Karpas-422 (cell line): Measurements from ENCODE around the gene PATJ. TPM values are rescaled to one million over a fixed set of nuclear protein-coding genes. Genes with fewer than 3 reads are reported as not detected.
A peak's percentile ranks its signal among the peaks of the same experiment; 100 is the strongest.

Experiments
- DNase-seq: peaks from one replicate; pipeline ENCODE4 v3.0.0-alpha.2; 2015
- H2AFZ ChIP-seq: fragments of 200-600 bp; sonication (generic); 2 replicates; pipeline ENCODE4 v1.6.1; 2014; ENCODE audit warnings: antibody characterized with exemption, low read length, mixed read lengths
- H3K27ac ChIP-seq: fragments of 200-600 bp; sonication (generic); 2 replicates; pipeline ENCODE4 v1.5.1; 2014; ENCODE audit warnings: mild to moderate bottlenecking, low read length, moderate library complexity
- H3K27me3 ChIP-seq: fragments of 200-600 bp; sonication (generic); 2 replicates; pipeline ENCODE4 v1.6.1; 2014; ENCODE audit warnings: low read length, mixed read lengths
- H3K36me3 ChIP-seq: fragments of 200-600 bp; sonication (generic); 2 replicates; pipeline ENCODE4 v1.6.1; 2014; ENCODE audit warnings: low read length, mixed read lengths; ENCODE audit not compliant: insufficient read depth
- H3K4me1 ChIP-seq: fragments of 200-600 bp; sonication (generic); 2 replicates; pipeline ENCODE4 v1.6.1; 2014; ENCODE audit warnings: mild to moderate bottlenecking, low read length, mixed read lengths
- H3K4me2 ChIP-seq: fragments of 200-600 bp; sonication (generic); 2 replicates; pipeline ENCODE4 v1.6.1; 2014; ENCODE audit warnings: low read length, low read depth, mild to moderate bottlenecking; ENCODE audit not compliant: poor library complexity, severe bottlenecking
- H3K4me3 ChIP-seq: fragments of 200-600 bp; sonication (generic); 2 replicates; pipeline ENCODE4 v1.5.1; 2014; ENCODE audit warnings: mild to moderate bottlenecking, antibody characterized with exemption, low read length, mixed read lengths
- H3K79me2 ChIP-seq: fragments of 200-600 bp; sonication (generic); 2 replicates; pipeline ENCODE4 v1.6.1; 2014; ENCODE audit warnings: mild to moderate bottlenecking, low read length, mixed read lengths
- H3K9ac ChIP-seq: fragments of 200-600 bp; sonication (generic); 2 replicates; pipeline ENCODE4 v1.6.0; 2014; ENCODE audit warnings: low read length
- H3K9me2 ChIP-seq: fragments of 200-600 bp; sonication (generic), shearing (Covaris generic); replicated peaks from 2 replicates; pipeline ENCODE4 v1.6.0; 2014; ENCODE audit warnings: mild to moderate bottlenecking, low read length, moderate library complexity; ENCODE audit not compliant: insufficient read depth
- H3K9me3 ChIP-seq: fragments of 300-700, 200-600 bp; sonication (generic); 2 replicates; pipeline ENCODE4 v1.6.1; 2014; ENCODE audit warnings: low read length, mixed read lengths
- H4K20me1 ChIP-seq: fragments of 200-600 bp; sonication (generic); 2 replicates; pipeline ENCODE4 v1.6.1; 2014; ENCODE audit warnings: mild to moderate bottlenecking, antibody characterized with exemption, low read length, low read depth; ENCODE audit not compliant: insufficient read depth
- total RNA-seq: library from RNA; depleted of rRNA; stranded (reverse); fragments of >200 nt; shearing (Covaris generic); gene quantifications from 2 replicates; pipeline ENCODE4 v1.2.3, GENCODE V29; 2014; ENCODE audit warnings: low replicate concordance

Gene PATJ
- total RNA-seq, 1 experiment from 2014 or later, result not detected

- no peaks in the 10 kb centered on the region for H3K36me3 ChIP-seq
- no peak overlapping the region for H3K27ac ChIP-seq
- no peak for DNase-seq
- no peak overlapping the region for H2AFZ ChIP-seq
- no peaks in the 10 kb centered on the region for H3K27me3 ChIP-seq
- H3K4me1 ChIP-seq, result no peaks in the 10 kb centered on the region
- no peaks in the 10 kb centered on the region for H3K9me2 ChIP-seq
- H3K9ac ChIP-seq, result no peak overlapping the region
- H3K4me3 ChIP-seq, result no peak overlapping the region
- no peak overlapping the region for H3K4me2 ChIP-seq
- no peaks in the 10 kb centered on the region for H3K9me3 ChIP-seq
- no peaks in the 10 kb centered on the region for H4K20me1 ChIP-seq
- H3K79me2 ChIP-seq, result no peaks in the 10 kb centered on the region
These were observed 239.8 kb downstream of the PATJ start for GRCh38 chr1:61981870-61982660.

DNA sequence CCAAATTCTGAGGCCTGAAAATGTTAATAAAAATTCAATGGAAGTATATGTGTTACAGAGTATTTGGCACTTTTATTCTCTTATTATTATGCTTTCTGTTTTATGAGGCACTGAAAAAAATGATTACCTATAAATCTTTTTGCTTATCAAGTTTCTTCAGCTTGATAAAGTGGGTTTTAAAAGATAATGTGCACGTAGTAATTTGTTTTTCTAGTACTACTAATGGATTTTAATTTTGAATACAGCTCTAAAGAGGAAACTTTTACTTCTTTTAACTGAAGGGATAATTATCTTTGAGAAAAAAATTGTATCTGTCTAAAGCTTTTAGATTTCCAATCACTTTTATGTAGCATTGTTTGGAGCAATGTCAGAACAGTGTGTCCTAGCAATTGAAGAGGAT, 241.0 kb downstream of the PATJ start:
- Histone ChIP-seq H3K79me2 (no peaks in the 10 kb centered on the region), H3K36me3 (no peaks in the 10 kb centered on the region), H3K27me3 (no peaks in the 10 kb centered on the region), H3K9me2 (no peaks in the 10 kb centered on the region), H3K4me1 (no peaks in the 10 kb centered on the region), H3K9me3 (no peaks in the 10 kb centered on the region), H3K4me3 (no peak overlapping the region), H4K20me1 (no peaks in the 10 kb centered on the region), H3K9ac (no peak overlapping the region), H2AFZ (no peak overlapping the region), H3K27ac (no peak overlapping the region), H3K4me2 (no peak overlapping the region)
- DNase-seq, result no peak

GRCh38 chr1:61992257-61992656, 250.0 kb downstream of the PATJ start:
- Histone ChIP-seq H3K79me2 (no peaks in the 10 kb centered on the region), H3K4me2 (no peak overlapping the region), H3K27me3 (no peaks in the 10 kb centered on the region), H3K4me3 (no peak overlapping the region), H4K20me1 (no peaks in the 10 kb centered on the region), H3K9me3 (no peaks in the 10 kb centered on the region), H3K9me2 (no peaks in the 10 kb centered on the region; the same call in 1 of the 2 replicates), H3K4me1 (no peaks in the 10 kb centered on the region), H3K36me3 (no peaks in the 10 kb centered on the region), H2AFZ (no peak overlapping the region), H3K9ac (no peak overlapping the region), H3K27ac (no peak overlapping the region)
- DNase-seq, result no peak

- no peak overlapping the region for H3K9ac ChIP-seq
- H3K27me3 ChIP-seq, result no peaks in the 10 kb centered on the region
- no peaks in the 10 kb centered on the region for H3K4me1 ChIP-seq
- H3K79me2 ChIP-seq, result no peaks in the 10 kb centered on the region
- no peaks in the 10 kb centered on the region for H3K9me3 ChIP-seq
- H4K20me1 ChIP-seq, result no peaks in the 10 kb centered on the region
- no peak for DNase-seq
- H3K36me3 ChIP-seq, result no peaks in the 10 kb centered on the region
- H3K4me2 ChIP-seq, result no peak overlapping the region
- no peak overlapping the region for H3K4me3 ChIP-seq
- H3K27ac ChIP-seq, result no peak overlapping the region
- H2AFZ ChIP-seq, result no peak overlapping the region
- no peaks in the 10 kb centered on the region; the same call in 1 of the 2 replicates for H3K9me2 ChIP-seq
These were observed 251.2 kb downstream of the PATJ start for GRCh38 chr1:61993331-61993961.

- DNase-seq, result no peak
- H3K27ac ChIP-seq, result no peak overlapping the region
- no peaks in the 10 kb centered on the region for H3K4me1 ChIP-seq
- H3K4me3 ChIP-seq, result no peak overlapping the region
- H3K4me2 ChIP-seq, result no peak overlapping the region
- no peaks in the 10 kb centered on the region for H3K9me3 ChIP-seq
- H2AFZ ChIP-seq, result no peak overlapping the region
- H3K9me2 ChIP-seq, result no peaks in the 10 kb centered on the region; the same call in 1 of the 2 replicates
- no peak overlapping the region for H3K9ac ChIP-seq
- H4K20me1 ChIP-seq, result no peaks in the 10 kb centered on the region
- no peaks in the 10 kb centered on the region for H3K79me2 ChIP-seq
- no peaks in the 10 kb centered on the region for H3K27me3 ChIP-seq
- H3K36me3 ChIP-seq, result no peaks in the 10 kb centered on the region
These were observed 253.4 kb downstream of the PATJ start for GRCh38 chr1:61995641-61996040.

DNA sequence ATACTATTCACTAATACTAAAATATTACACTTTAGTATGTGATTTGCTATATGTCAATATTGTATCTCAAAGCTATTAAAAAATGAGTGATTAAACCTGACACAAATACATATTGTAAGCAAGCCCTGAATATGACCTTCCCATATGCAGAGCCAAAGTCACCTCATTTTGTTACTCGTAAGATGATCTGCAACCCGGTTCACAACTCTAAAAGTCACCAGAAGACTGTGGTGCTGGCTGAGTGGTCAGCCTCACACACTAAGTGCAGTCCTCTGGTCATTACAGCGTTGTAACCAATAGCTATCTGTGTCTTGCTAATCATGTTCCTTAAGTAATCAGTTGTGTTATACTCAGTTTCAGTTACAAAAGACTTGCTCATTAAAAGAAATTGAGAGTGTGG, 254.8 kb downstream of the PATJ start:
- Histone ChIP-seq H3K4me2 (no peak overlapping the region), H3K9me3 (no peaks in the 10 kb centered on the region), H4K20me1 (no peaks in the 10 kb centered on the region), H3K27ac (no peak overlapping the region), H3K27me3 (no peaks in the 10 kb centered on the region), H3K9ac (no peak overlapping the region), H3K79me2 (no peaks in the 10 kb centered on the region), H3K4me3 (no peak overlapping the region), H3K4me1 (no peaks in the 10 kb centered on the region), H3K36me3 (no peaks in the 10 kb centered on the region), H2AFZ (no peak overlapping the region), H3K9me2 (no peaks in the 10 kb centered on the region; the same call in 1 of the 2 replicates)
- DNase-seq, result peak; percentile 20

DNA sequence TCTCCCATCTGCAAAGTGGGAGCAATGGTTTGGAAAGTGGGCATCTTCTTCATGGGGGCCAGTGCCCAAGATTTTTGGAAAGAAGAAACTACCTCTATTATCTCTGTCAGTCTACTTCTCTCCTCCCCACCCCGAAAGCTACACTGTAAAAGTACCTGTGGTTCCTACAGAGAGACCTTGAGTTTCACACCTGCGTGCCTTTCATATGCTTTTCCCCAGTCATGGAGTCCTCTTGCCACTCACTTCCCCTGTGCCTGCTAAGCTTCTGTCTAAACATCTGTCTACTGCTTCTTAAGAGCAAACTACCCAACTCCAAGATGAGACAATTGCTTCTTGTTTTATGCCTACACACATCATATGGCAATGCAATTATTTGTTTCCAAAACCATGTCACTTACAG, 261.5 kb downstream of the PATJ start:
- H3K27ac ChIP-seq, result no peak overlapping the region
- H3K36me3 ChIP-seq, result no peaks in the 10 kb centered on the region
- H3K9me2 ChIP-seq, result no peaks in the 10 kb centered on the region
- H2AFZ ChIP-seq, result no peak overlapping the region
- H4K20me1 ChIP-seq, result no peaks in the 10 kb centered on the region
- H3K4me3 ChIP-seq, result no peak overlapping the region
- no peaks in the 10 kb centered on the region for H3K4me1 ChIP-seq
- no peak for DNase-seq
- H3K4me2 ChIP-seq, result no peak overlapping the region
- no peaks in the 10 kb centered on the region for H3K79me2 ChIP-seq
- no peak overlapping the region for H3K9ac ChIP-seq
- no peaks in the 10 kb centered on the region for H3K9me3 ChIP-seq
- H3K27me3 ChIP-seq, result no peaks in the 10 kb centered on the region

- no peak for DNase-seq
- H3K36me3 ChIP-seq, result no peaks in the 10 kb centered on the region
- no peak overlapping the region for H3K9ac ChIP-seq
- no peaks in the 10 kb centered on the region for H3K9me2 ChIP-seq
- H3K4me2 ChIP-seq, result no peak overlapping the region
- H4K20me1 ChIP-seq, result no peaks in the 10 kb centered on the region
- H2AFZ ChIP-seq, result no peak overlapping the region
- no peaks in the 10 kb centered on the region for H3K4me1 ChIP-seq
- H3K27ac ChIP-seq, result no peak overlapping the region
- H3K4me3 ChIP-seq, result no peak overlapping the region
- H3K27me3 ChIP-seq, result no peaks in the 10 kb centered on the region
- no peaks in the 10 kb centered on the region for H3K79me2 ChIP-seq
- H3K9me3 ChIP-seq, result no peaks in the 10 kb centered on the region
These were observed 264.4 kb downstream of the PATJ start for GRCh38 chr1:62006690-62007089.
